Fibroblast of lung (primary cell): ENCODE measurements around the gene TSPYL6. TPM values are rescaled to one million over a fixed set of nuclear protein-coding genes. Genes with fewer than 3 reads are reported as not detected.

Source experiments
- DNase-seq, 2 donors: peaks; one replicate each; pipeline versions ENCODE4 v3.0.0 to v3.0.0-alpha.2; 2010; ENCODE audit warnings: low read depth in 2 of 2
- H2AFZ ChIP-seq: 2 replicates; pipeline ENCODE4 v1.5.1; 2012; ENCODE audit warnings: low read length, control low read depth, inconsistent platforms
- H3K27ac ChIP-seq: 2 replicates; pipeline ENCODE4 v1.5.1; 2011; ENCODE audit warnings: low read length, control low read depth; ENCODE audit not compliant: insufficient read depth
- H3K27me3 ChIP-seq: 2 replicates; pipeline ENCODE4 v1.5.1; 2011; ENCODE audit warnings: mild to moderate bottlenecking, low read length; ENCODE audit not compliant: control insufficient read depth, insufficient read depth
- H3K36me3 ChIP-seq: 2 replicates; pipeline ENCODE4 v1.5.1; 2011; ENCODE audit warnings: low read length; ENCODE audit not compliant: control insufficient read depth, insufficient read depth
- H3K4me1 ChIP-seq: 2 replicates; pipeline ENCODE4 v1.5.1; 2011; ENCODE audit warnings: low read length; ENCODE audit not compliant: control insufficient read depth, insufficient read depth; ENCODE audit errors: extremely low read depth
- H3K4me2 ChIP-seq: 2 replicates; pipeline ENCODE4 v1.5.1; 2011; ENCODE audit warnings: low read length, control low read depth; ENCODE audit not compliant: insufficient read depth; ENCODE audit errors: extremely low read depth
- H3K4me3 ChIP-seq, 4 experiments: fragments of 200-600 bp in 1 of 4; sonication (generic) in 1 of 4; replicated peaks in 1 of 4; 2 replicates each; pipeline ENCODE4 v1.5.1; 2011 to 2016; ENCODE audit warnings: low read length in 4 of 4, low read depth in 3 of 4, mild to moderate bottlenecking in 3 of 4, control low read depth in 2 of 4, inconsistent platforms in 1 of 4, mixed read lengths in 1 of 4; ENCODE audit not compliant: insufficient read depth in 1 of 4; ENCODE audit errors: control extremely low read depth in 1 of 4
- H3K79me2 ChIP-seq: 2 replicates; pipeline ENCODE4 v1.5.1; 2012; ENCODE audit warnings: mild to moderate bottlenecking, low read length, inconsistent platforms; ENCODE audit not compliant: control insufficient read depth, insufficient read depth
- H3K9ac ChIP-seq: 2 replicates; pipeline ENCODE4 v1.5.1; 2011; ENCODE audit warnings: mild to moderate bottlenecking, low read length, control low read depth; ENCODE audit not compliant: insufficient read depth
- H3K9me3 ChIP-seq: 2 replicates; pipeline ENCODE4 v1.5.1; 2012; ENCODE audit warnings: low read depth, low read length; ENCODE audit not compliant: control insufficient read depth, insufficient read depth
- H4K20me1 ChIP-seq: 2 replicates; pipeline ENCODE4 v1.5.1; 2011; ENCODE audit warnings: low read length; ENCODE audit not compliant: control insufficient read depth, insufficient read depth; ENCODE audit errors: extremely low read depth
- EZH2 ChIP-seq: IDR thresholded peaks from 2 replicates; pipeline ENCODE4 v1.5.1; 2012; ENCODE audit warnings: low read length, control low read depth, mild to moderate bottlenecking; ENCODE audit errors: missing control alignments
- polyA plus RNA-seq, 2 donors: library from polyadenylated mRNA; depleted of rRNA in 1 of 2; stranded (reverse) in 1 of 2; unstranded in 1 of 2; fragments of >200 nt; gene quantifications; 2 replicates each; pipeline ENCODE4 v1.2.1, GENCODE V29; 2011 to 2012; ENCODE audit warnings: missing spikeins in 1 of 2
- total RNA-seq: library from RNA; depleted of rRNA; stranded (reverse); fragments of >200 nt; gene quantifications from 2 replicates; pipeline ENCODE4 v1.2.1, GENCODE V29; 2014
- TF ChIP-seq, protein P1 (sequence below), 2 donors: IDR thresholded peaks in 1 of 2; conservative IDR thresholded peaks in 1 of 2; 1 replicate in 1 of 2; 2 replicates in 1 of 2; pipeline ENCODE4 v1.5.1; 2011 to 2012; ENCODE audit warnings: low read length in 2 of 2, control low read depth in 1 of 2, inconsistent platforms in 1 of 2, low read depth in 1 of 2, mild to moderate bottlenecking in 1 of 2

TSPYL6 gene
- total and polyA plus RNA-seq, 2 donors (not counting 1 experiment from before 2014, with no cell fraction given) = not detected

GRCh38 chr2:54289917-54290316, 33.9 kb upstream of the TSPYL6 start:
- Histone ChIP-seq H3K4me3 (no peak overlapping the region), H4K20me1 (no peaks in the 10 kb centered on the region), H3K9ac (no peak overlapping the region), H3K36me3 (no peaks in the 10 kb centered on the region), H2AFZ (no peak overlapping the region), H3K27ac (no peak overlapping the region), H3K27me3 (no peaks in the 10 kb centered on the region), H3K4me1 (no peaks in the 10 kb centered on the region), H3K79me2 (no peaks in the 10 kb centered on the region), H3K9me3 (no peaks in the 10 kb centered on the region), H3K4me2 (no peak overlapping the region)
- TF ChIP-seq, protein P1, sequence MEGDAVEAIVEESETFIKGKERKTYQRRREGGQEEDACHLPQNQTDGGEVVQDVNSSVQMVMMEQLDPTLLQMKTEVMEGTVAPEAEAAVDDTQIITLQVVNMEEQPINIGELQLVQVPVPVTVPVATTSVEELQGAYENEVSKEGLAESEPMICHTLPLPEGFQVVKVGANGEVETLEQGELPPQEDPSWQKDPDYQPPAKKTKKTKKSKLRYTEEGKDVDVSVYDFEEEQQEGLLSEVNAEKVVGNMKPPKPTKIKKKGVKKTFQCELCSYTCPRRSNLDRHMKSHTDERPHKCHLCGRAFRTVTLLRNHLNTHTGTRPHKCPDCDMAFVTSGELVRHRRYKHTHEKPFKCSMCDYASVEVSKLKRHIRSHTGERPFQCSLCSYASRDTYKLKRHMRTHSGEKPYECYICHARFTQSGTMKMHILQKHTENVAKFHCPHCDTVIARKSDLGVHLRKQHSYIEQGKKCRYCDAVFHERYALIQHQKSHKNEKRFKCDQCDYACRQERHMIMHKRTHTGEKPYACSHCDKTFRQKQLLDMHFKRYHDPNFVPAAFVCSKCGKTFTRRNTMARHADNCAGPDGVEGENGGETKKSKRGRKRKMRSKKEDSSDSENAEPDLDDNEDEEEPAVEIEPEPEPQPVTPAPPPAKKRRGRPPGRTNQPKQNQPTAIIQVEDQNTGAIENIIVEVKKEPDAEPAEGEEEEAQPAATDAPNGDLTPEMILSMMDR (conservative IDR thresholded peaks at IDR 0.05 in 1 of 2, IDR thresholded peaks at IDR 0.05 in 1 of 2; ENCODE audit: low read depth in 1 of 2, low read length in 2 of 2) = no peak
- no peak for TF ChIP-seq EZH2
- DNase-seq = no peak

GRCh38 chr2:54287532-54287931, 31.5 kb upstream of the TSPYL6 start:
- Histone ChIP-seq H3K9ac (no peak overlapping the region), H3K4me1 (no peaks in the 10 kb centered on the region), H3K36me3 (no peaks in the 10 kb centered on the region), H3K27ac (no peak overlapping the region), H3K4me3 (no peak overlapping the region), H3K27me3 (no peaks in the 10 kb centered on the region), H3K9me3 (no peaks in the 10 kb centered on the region), H2AFZ (no peak overlapping the region), H3K79me2 (no peaks in the 10 kb centered on the region), H4K20me1 (no peaks in the 10 kb centered on the region), H3K4me2 (no peak overlapping the region)
- peak in 1 of 2 donors; percentile 53 for DNase-seq
- TF ChIP-seq, protein P1 (conservative IDR thresholded peaks at IDR 0.05 in 1 of 2, IDR thresholded peaks at IDR 0.05 in 1 of 2; ENCODE audit: low read depth in 1 of 2, low read length in 2 of 2) = no peak
- no peak for TF ChIP-seq EZH2

- Histone ChIP-seq H3K27me3 (no peaks in the 10 kb centered on the region), H3K79me2 (no peaks in the 10 kb centered on the region), H3K9ac (no peak overlapping the region), H3K4me3 (no peak overlapping the region), H3K36me3 (no peaks in the 10 kb centered on the region), H2AFZ (no peak overlapping the region), H3K4me1 (no peaks in the 10 kb centered on the region), H4K20me1 (no peaks in the 10 kb centered on the region), H3K4me2 (no peak overlapping the region), H3K9me3 (no peaks in the 10 kb centered on the region), H3K27ac (no peak overlapping the region)
- no peak for DNase-seq
- no peak for TF ChIP-seq EZH2
- TF ChIP-seq, protein P1 (conservative IDR thresholded peaks at IDR 0.05 in 1 of 2, IDR thresholded peaks at IDR 0.05 in 1 of 2; ENCODE audit: low read depth in 1 of 2, low read length in 2 of 2) = no peak
Observed at GRCh38 chr2:54285451-54285850, 29.4 kb upstream of the TSPYL6 start.
